Smooth muscle cell (in vitro differentiated cells): ENCODE results near the gene PLSCR3. TPM values are rescaled to one million over a fixed set of nuclear protein-coding genes. Genes with fewer than 3 reads are reported as not detected.

ENCODE experiments used
- DNase-seq: peaks from one replicate; lab custom pipeline; 2025; ENCODE audit not compliant: unreplicated experiment; lab: John Stamatoyannopoulos, UW
- H2AFZ ChIP-seq: fragments of 200-600 bp; sonication (generic); 2 replicates; pipeline ENCODE4 v1.6.0; 2016; ENCODE audit warnings: antibody characterized with exemption, low read depth, mild to moderate bottlenecking
- H3F3A ChIP-seq: fragments of 200-600 bp; sonication (generic); 2 replicates; pipeline ENCODE4 v1.6.0; 2017; ENCODE audit warnings: antibody characterized with exemption, low read depth
- H3K27ac ChIP-seq: fragments of 200-600 bp; sonication (generic); 2 replicates; pipeline ENCODE4 v1.5.1; 2016; ENCODE audit warnings: low read depth, mild to moderate bottlenecking
- H3K27me3 ChIP-seq: fragments of 200-600 bp; sonication (generic); 2 replicates; pipeline ENCODE4 v1.6.1; 2016; ENCODE audit warnings: low read depth, mild to moderate bottlenecking
- H3K36me3 ChIP-seq: fragments of 200-600 bp; sonication (generic); 2 replicates; pipeline ENCODE4 v1.5.1; 2016; ENCODE audit warnings: low read depth
- H3K4me1 ChIP-seq: fragments of 200-600 bp; sonication (generic); 2 replicates; pipeline ENCODE4 v1.5.1; 2016; ENCODE audit warnings: low read depth
- H3K4me2 ChIP-seq: fragments of 200-600 bp; sonication (generic); 2 replicates; pipeline ENCODE4 v1.6.0; 2016; ENCODE audit warnings: mild to moderate bottlenecking
- H3K4me3 ChIP-seq: fragments of 200-600 bp; sonication (generic); 2 replicates; pipeline ENCODE4 v1.5.1; 2016; ENCODE audit warnings: mild to moderate bottlenecking
- H3K79me2 ChIP-seq: fragments of 200-600 bp; sonication (generic); 2 replicates; pipeline ENCODE4 v1.6.0; 2016; ENCODE audit warnings: low read depth, mild to moderate bottlenecking
- H3K9ac ChIP-seq: fragments of 200-600 bp; sonication (generic); 2 replicates; pipeline ENCODE4 v1.6.0; 2016; ENCODE audit warnings: low read depth
- H3K9me3 ChIP-seq: fragments of 200-600 bp; sonication (generic); replicated peaks from 2 replicates; pipeline ENCODE4 v1.5.1; 2016; ENCODE audit warnings: low read depth
- H4K20me1 ChIP-seq: fragments of 200-600 bp; sonication (generic); 2 replicates; pipeline ENCODE4 v1.6.0; 2016; ENCODE audit warnings: low read depth
- CTCF ChIP-seq: fragments of 200-600 bp; sonication (generic); IDR thresholded peaks from 2 replicates; pipeline ENCODE4 v1.5.1; 2017; ENCODE audit warnings: borderline replicate concordance, mild to moderate bottlenecking, antibody characterized with exemption; ENCODE audit not compliant: insufficient read depth, poor library complexity, severe bottlenecking
- WGBS: methylation state at CpG from one replicate; pipeline ENCODE4 v1.1.7; 2016; ENCODE audit warnings: low lambda C conversion rate; 5-methylcytosine and 5-hydroxymethylcytosine counted together
- polyA plus RNA-seq: library from polyadenylated mRNA; unstranded; fragments of >200 nt; fragmentation: Nextera tagmentation; extraction: Ambion mirVana; gene quantifications from 2 replicates; pipeline ENCODE4 v1.2.1, GENCODE V29; 2016
- total RNA-seq: library from RNA; depleted of rRNA; stranded (reverse); fragments of >200 nt; gene quantifications from 2 replicates; pipeline ENCODE4 v1.2.3, GENCODE V29; 2014

PLSCR3 gene
- total and polyA plus RNA-seq, 2 experiments from 2014 or later = 29.3 to 110 TPM

DNA sequence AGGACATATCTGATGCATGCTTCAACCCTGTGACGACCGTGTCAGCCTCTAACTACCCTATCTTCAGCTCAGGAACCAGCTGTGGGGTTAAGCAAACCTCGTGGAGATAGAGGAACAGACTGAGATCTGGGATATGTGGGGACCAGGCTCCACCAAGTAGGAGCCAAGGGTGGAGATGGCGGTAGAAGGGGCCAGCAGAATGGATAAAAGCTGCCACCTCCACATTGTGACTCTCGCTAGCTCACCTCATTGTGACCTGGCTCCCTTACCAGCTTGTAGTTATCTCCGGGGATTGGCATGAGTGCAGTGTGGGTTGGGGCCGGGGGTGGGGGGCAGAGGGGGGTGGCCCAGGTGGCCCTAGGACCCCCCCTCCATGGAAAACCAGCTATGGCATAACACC is 31.0 kb upstream of the PLSCR3 start, which contains the start of gene SPEM2:
TSS of gene SPEM2 (plus strand) at position 301 of the 400 bp plus-strand sequence. CDS start at position 374, 73 bp downstream.
- Histone ChIP-seq H3K27me3 (no peaks in the 10 kb centered on the region), H4K20me1 (no peaks in the 10 kb centered on the region), H3K4me1 (no peaks in the 10 kb centered on the region), H3F3A (no peaks in the 10 kb centered on the region), H2AFZ (no peak within 1 kb of the TSS), H3K27ac (no peak within 1 kb of the TSS), H3K4me2 (no peak within 1 kb of the TSS), H3K79me2 (no peaks in the 10 kb centered on the region), H3K36me3 (no peaks in the 10 kb centered on the region), H3K4me3 (no peak within 1 kb of the TSS), H3K9ac (no peak within 1 kb of the TSS), H3K9me3 (no peaks in the 10 kb centered on the region)
- no peak for DNase-seq
- no peak for TF ChIP-seq CTCF
- WGBS = 95% methylated on average over 7 of the region's 7 CpGs

GRCh38 chr17:7423679-7424078 is 29.4 kb upstream of the PLSCR3 start:
- Histone ChIP-seq H3F3A (no peaks in the 10 kb centered on the region), H3K9me3 (no peaks in the 10 kb centered on the region), H3K9ac (no peak overlapping the region), H3K36me3 (no peaks in the 10 kb centered on the region), H2AFZ (no peak overlapping the region), H3K4me3 (no peak overlapping the region), H3K27me3 (no peaks in the 10 kb centered on the region), H3K4me2 (no peak overlapping the region), H3K4me1 (no peaks in the 10 kb centered on the region), H3K27ac (no peak overlapping the region), H3K79me2 (no peaks in the 10 kb centered on the region), H4K20me1 (no peaks in the 10 kb centered on the region)
- no peak for TF ChIP-seq CTCF
- 95% methylated on average over 4 of the region's 4 CpGs for WGBS
- no peak for DNase-seq

GRCh38 chr17:7421186-7421585 is 26.9 kb upstream of the PLSCR3 start:
- Histone ChIP-seq H3K36me3 (no peaks in the 10 kb centered on the region), H3K9me3 (no peaks in the 10 kb centered on the region), H3K9ac (no peak overlapping the region), H3K4me2 (no peak overlapping the region), H4K20me1 (peaks cover 5% of the 10 kb centered on the region), H3F3A (no peaks in the 10 kb centered on the region), H3K27me3 (no peaks in the 10 kb centered on the region), H3K4me3 (no peak overlapping the region), H3K4me1 (no peaks in the 10 kb centered on the region), H3K79me2 (no peaks in the 10 kb centered on the region), H3K27ac (no peak overlapping the region), H2AFZ (no peak overlapping the region)
- DNase-seq = no peak
- no peak for TF ChIP-seq CTCF
- WGBS = 91% methylated on average over 16 of the region's 16 CpGs

DNA sequence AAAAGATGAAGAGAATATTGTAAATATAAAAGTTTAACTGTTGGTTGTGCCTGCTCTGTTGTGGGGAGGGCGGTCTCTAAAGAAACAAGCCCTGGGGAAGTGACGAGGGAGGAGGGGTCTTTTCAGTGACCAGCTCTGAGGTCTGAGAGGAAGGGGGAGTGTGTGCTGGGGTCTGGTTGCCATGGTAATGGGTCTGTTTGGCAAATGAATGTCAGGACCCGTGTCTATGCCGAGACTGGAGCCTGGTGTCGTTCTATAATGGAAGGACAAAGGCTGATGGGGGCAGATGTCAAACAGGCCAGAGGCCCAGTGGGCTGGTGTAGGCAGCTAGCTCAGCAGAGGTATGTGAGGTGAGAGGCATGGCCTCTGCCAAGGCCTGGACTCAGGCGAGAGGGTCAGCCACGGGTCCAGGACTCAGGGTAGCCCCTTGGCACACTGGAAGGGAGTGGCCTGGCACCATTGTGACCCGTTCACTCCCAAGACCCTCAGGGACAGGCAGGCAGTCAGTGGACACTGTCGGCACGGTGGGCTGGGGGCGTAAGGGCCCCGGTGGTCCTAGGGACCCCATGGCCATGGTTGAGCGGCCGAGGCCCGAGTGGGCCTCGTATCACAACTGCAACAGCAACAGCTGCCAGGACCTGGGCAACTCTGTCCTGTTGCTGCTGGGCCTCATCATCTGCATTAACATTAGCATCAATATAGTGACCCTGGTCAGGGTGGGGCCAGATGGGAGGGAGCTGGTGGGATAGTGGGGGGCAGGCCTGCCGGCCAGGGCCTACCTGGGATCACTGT is 25.7 kb upstream of the PLSCR3 start, which contains the start of gene SPEM1:
TSS of gene SPEM1 (plus strand) at position 506 of the 792 bp plus-strand sequence. CDS start at position 567, 61 bp downstream.
- Histone ChIP-seq H3K9me3 (no peaks in the 10 kb centered on the region), H4K20me1 (peaks cover 5% of the 10 kb centered on the region), H2AFZ (no peak within 1 kb of the TSS), H3K79me2 (no peaks in the 10 kb centered on the region), H3K36me3 (no peaks in the 10 kb centered on the region), H3F3A (no peaks in the 10 kb centered on the region), H3K4me2 (no peak within 1 kb of the TSS), H3K9ac (no peak within 1 kb of the TSS), H3K27ac (no peak within 1 kb of the TSS), H3K4me3 (no peak within 1 kb of the TSS), H3K4me1 (no peaks in the 10 kb centered on the region), H3K27me3 (no peaks in the 10 kb centered on the region)
- no peak for DNase-seq
- TF ChIP-seq CTCF = no peak
- WGBS = 94% methylated on average over 17 of the region's 17 CpGs
